ENCODE data around the gene PCDH20. TPM values are rescaled to one million over a fixed set of nuclear protein-coding genes. Genes with fewer than 3 reads are reported as not detected.

The PCDH20 gene
- total RNA-seq, 6 experiments from 2014 or later: 0.61 to 8.8 (median 0.77) TPM

- H3K27ac ChIP-seq: no peak overlapping the region
- ATAC-seq (no peak), DNase-seq (no peak)
- intact Hi-C loops (cut with DNase I): no loop called here
- H3K27me3 ChIP-seq: no peaks in the 10 kb centered on the region
- TF ChIP-seq POLR2A (IDR thresholded peaks at IDR 0.05) (no peak), CTCF (IDR thresholded peaks at IDR 0.05) (no peak)
- WGBS (ENCODE audit: insufficient coverage, low coverage, low lambda C conversion rate, missing lambda C conversion rate): 73% methylated on average over 1 of the region's 1 CpG
- H3K4me1 ChIP-seq: no peaks in the 10 kb centered on the region
- H3K9me3 ChIP-seq: no peaks in the 10 kb centered on the region
- no peak overlapping the region for H3K4me3 ChIP-seq
- no peaks in the 10 kb centered on the region for H3K36me3 ChIP-seq
Observed at GRCh38 chr13:61423915-61424314, 8.3 kb upstream of the PCDH20 start.

- Histone ChIP-seq H3K27me3 (no peaks in the 10 kb centered on the region), H3K4me1 (peaks cover 0 to 3% (median 0%) of the 10 kb centered on the region in 4 donors), H3K27ac (no peak overlapping the region), H3K36me3 (no peaks in the 10 kb centered on the region), H3K4me3 (no peak overlapping the region), H3K9me3 (no peaks in the 10 kb centered on the region)
- DNase-seq (no peak), ATAC-seq (no peak)
- 35% methylated on average over 5 of the region's 5 CpGs for WGBS (ENCODE audit: insufficient coverage, low coverage, low lambda C conversion rate, missing lambda C conversion rate)
- TF ChIP-seq POLR2A (IDR thresholded peaks at IDR 0.05) (no peak), CTCF (IDR thresholded peaks at IDR 0.05) (no peak)
- intact Hi-C loops (cut with DNase I): no loop called here
Observed at GRCh38 chr13:61417086-61417570, 1.5 kb upstream of the PCDH20 start.

- H3K4me3 ChIP-seq: peak overlapping the region; percentile 35 to 52 (median 46)
- intact Hi-C loops (cut with DNase I): no loop called here
- no peaks in the 10 kb centered on the region for H3K9me3 ChIP-seq
- H3K27me3 ChIP-seq: no peaks in the 10 kb centered on the region
- 2% methylated on average over 30 of the region's 30 CpGs for WGBS (ENCODE audit: insufficient coverage, low coverage, low lambda C conversion rate, missing lambda C conversion rate)
- no peaks in the 10 kb centered on the region for H3K36me3 ChIP-seq
- peaks cover 0 to 3% (median 0%) of the 10 kb centered on the region in 4 donors for H3K4me1 ChIP-seq
- peak; percentile 96 to 99 (median 97) for ATAC-seq
- peak; percentile 75 to 83 (median 82) for DNase-seq
- TF ChIP-seq POLR2A (IDR thresholded peaks at IDR 0.05) (peak; percentile 50), CTCF (IDR thresholded peaks at IDR 0.05) (no peak)
- peak overlapping the region in 1 of 3 donors; percentile 50 for H3K27ac ChIP-seq
Observed at GRCh38 chr13:61415058-61415721, 459 bp downstream of the PCDH20 start.

GRCh38 chr13:61414686-61415057, 977 bp downstream of the PCDH20 start:
- TF ChIP-seq CTCF (IDR thresholded peaks at IDR 0.05) (no peak), POLR2A (IDR thresholded peaks at IDR 0.05) (no peak)
- no peak for DNase-seq
- WGBS (ENCODE audit: insufficient coverage, low coverage, low lambda C conversion rate, missing lambda C conversion rate): 2% methylated on average over 16 of the region's 16 CpGs
- H3K4me3 ChIP-seq: peak overlapping the region; percentile 35 to 52 (median 46)
- intact Hi-C loops (cut with DNase I): no loop called here
- H3K27ac ChIP-seq: no peak overlapping the region
- peaks cover 0 to 3% (median 0%) of the 10 kb centered on the region in 4 donors for H3K4me1 ChIP-seq
- H3K9me3 ChIP-seq: no peaks in the 10 kb centered on the region
- peak in 2 of 4 donors; percentile 2 to 7 for ATAC-seq
- no peaks in the 10 kb centered on the region for H3K27me3 ChIP-seq
- no peaks in the 10 kb centered on the region for H3K36me3 ChIP-seq

Data from right lobe of liver (tissue), 6 donors.